Duodenal mucosa (tissue), 2 donors: ENCODE data around the gene TMEM14C.
A peak's percentile ranks its signal among the peaks of the same experiment; 100 is the strongest.
"Not testable (repeated sequence)": the region's sequence is repeated elsewhere in the genome, so short reads cannot be mapped to it uniquely, and the experiment has no call there.

ENCODE experiments used
- H3K27ac ChIP-seq: one replicate; pipeline ENCODE4 v1.7.0; 2013; ENCODE audit warnings: low read depth, low read length
- H3K27me3 ChIP-seq, 2 donors: one replicate each; pipeline ENCODE4 v1.7.0; 2013; ENCODE audit warnings: low read length in 2 of 2, control low read depth in 1 of 2; ENCODE audit not compliant: insufficient read depth in 2 of 2, control insufficient read depth in 1 of 2
- H3K36me3 ChIP-seq, 2 donors: one replicate each; pipeline ENCODE4 v1.7.0; 2013; ENCODE audit warnings: low read length in 2 of 2, control low read depth in 1 of 2; ENCODE audit not compliant: insufficient read depth in 2 of 2, control insufficient read depth in 1 of 2
- H3K4me1 ChIP-seq, 2 donors: one replicate each; pipeline ENCODE4 v1.7.0; 2013; ENCODE audit warnings: low read length in 2 of 2, control low read depth in 1 of 2; ENCODE audit not compliant: insufficient read depth in 2 of 2, control insufficient read depth in 1 of 2
- H3K4me3 ChIP-seq, 2 donors: one replicate each; pipeline ENCODE4 v1.7.0; 2013; ENCODE audit warnings: low read length in 2 of 2, low read depth in 1 of 2
- H3K9ac ChIP-seq, 2 donors: one replicate each; pipeline ENCODE4 v1.7.0; 2013; ENCODE audit warnings: low read length in 2 of 2, low read depth in 1 of 2
- H3K9me3 ChIP-seq, 2 donors: one replicate each; pipeline ENCODE4 v1.7.0; 2013; ENCODE audit warnings: low read length in 2 of 2, control low read depth in 1 of 2; ENCODE audit not compliant: control insufficient read depth in 1 of 2

The TMEM14C gene

DNA sequence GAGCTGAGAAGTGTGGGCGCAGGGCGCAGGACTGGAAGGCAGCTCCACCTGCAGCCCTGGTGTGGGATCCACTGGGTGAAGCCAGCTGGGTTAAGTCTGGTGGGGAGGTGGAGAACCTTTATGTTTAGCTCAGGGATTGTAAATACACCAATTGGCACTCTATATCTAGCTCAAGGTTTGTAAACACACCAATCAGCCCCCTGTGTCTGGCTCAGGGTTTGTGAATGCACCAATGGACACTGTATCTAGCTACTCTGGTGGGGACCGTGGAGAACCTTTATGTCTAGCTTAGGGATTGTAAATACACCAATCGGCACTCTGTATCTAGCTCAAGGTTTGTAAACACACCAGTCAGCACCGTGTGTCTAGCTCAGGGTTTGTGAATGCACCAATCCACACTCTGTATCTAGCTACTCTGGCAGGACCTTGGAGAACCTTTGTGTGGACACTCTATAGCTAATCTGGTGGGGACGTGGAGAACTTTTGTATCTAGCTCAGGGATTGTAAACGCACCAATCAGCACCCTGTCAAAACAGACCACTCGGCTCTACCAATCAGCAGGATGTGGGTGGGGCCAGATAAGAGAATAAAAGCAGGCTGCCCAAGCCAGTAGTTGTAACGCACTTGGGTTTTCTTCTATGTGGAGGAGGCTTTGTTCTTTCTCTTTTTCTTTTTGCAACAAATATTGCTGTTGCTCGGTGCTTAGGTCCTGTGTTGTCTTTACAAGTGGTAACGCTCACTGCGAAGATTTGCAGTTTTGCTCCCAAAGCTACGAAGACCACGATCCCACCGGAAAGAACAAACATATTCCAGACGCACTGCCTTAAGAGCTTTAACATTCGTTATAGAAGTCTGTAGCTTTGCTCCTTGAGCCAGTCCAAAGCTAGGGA is 1.7 kb upstream of the TMEM14C start:
- Histone ChIP-seq H3K4me1 (peaks cover 12 to 25% of the 10 kb centered on the region in 2 donors), H3K27ac (peak overlapping the region; percentile 74), H3K9ac (peak overlapping the region; percentile 58 to 85), H3K4me3 (peak overlapping the region; percentile 64 to 82), H3K9me3 (peaks cover 3 to 14% of the 10 kb centered on the region in 2 donors)
- not testable (repeated sequence) for H3K36me3 ChIP-seq, H3K27me3 ChIP-seq

- Histone ChIP-seq H3K36me3 (peaks cover 7 to 11% of the 10 kb centered on the region in 2 donors), H3K4me3 (peak overlapping the region; percentile 91 to 93), H3K4me1 (peaks cover 12 to 25% of the 10 kb centered on the region in 2 donors), H3K27me3 (no peaks in the 10 kb centered on the region), H3K9ac (peak overlapping the region; percentile 51 to 98), H3K9me3 (peaks cover 3 to 14% of the 10 kb centered on the region in 2 donors), H3K27ac (peak overlapping the region; percentile 74)
Measured at GRCh38 chr6:10721850-10722569, 860 bp upstream of the TMEM14C start.

DNA sequence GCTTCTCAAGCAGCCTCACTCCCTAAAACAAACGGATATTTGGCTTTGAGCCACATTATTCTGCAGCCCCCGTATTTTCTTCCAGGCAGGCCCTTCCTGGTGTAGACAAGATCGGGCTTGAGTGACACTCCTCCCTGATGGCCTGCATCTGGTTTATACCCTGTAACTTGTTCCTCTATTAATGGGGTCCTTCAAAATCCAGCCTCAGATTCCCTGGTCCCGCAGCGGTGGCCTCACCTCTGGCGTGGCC is 375 bp upstream of the TMEM14C start:
- peak overlapping the region; percentile 91 to 93 for H3K4me3 ChIP-seq
- H3K27me3 ChIP-seq, result no peaks in the 10 kb centered on the region
- peak overlapping the region; percentile 51 to 98 for H3K9ac ChIP-seq
- peak overlapping the region; percentile 74 for H3K27ac ChIP-seq
- peaks cover 7 to 11% of the 10 kb centered on the region in 2 donors for H3K36me3 ChIP-seq
- peaks cover 12 to 25% of the 10 kb centered on the region in 2 donors for H3K4me1 ChIP-seq
- peaks cover 3 to 14% of the 10 kb centered on the region in 2 donors for H3K9me3 ChIP-seq

GRCh38 chr6:10723567-10723881 is 654 bp downstream of the TMEM14C start:
- H3K4me3 ChIP-seq, result peak overlapping the region; percentile 91 to 93
- peaks cover 7 to 19% of the 10 kb centered on the region in 2 donors for H3K36me3 ChIP-seq
- H3K27ac ChIP-seq, result no peak overlapping the region
- H3K9me3 ChIP-seq, result peaks cover 0 to 9% of the 10 kb centered on the region in 2 donors
- no peaks in the 10 kb centered on the region for H3K27me3 ChIP-seq
- H3K4me1 ChIP-seq, result peaks cover 12 to 25% of the 10 kb centered on the region in 2 donors
- peak overlapping the region; percentile 93 to 98 for H3K9ac ChIP-seq

DNA sequence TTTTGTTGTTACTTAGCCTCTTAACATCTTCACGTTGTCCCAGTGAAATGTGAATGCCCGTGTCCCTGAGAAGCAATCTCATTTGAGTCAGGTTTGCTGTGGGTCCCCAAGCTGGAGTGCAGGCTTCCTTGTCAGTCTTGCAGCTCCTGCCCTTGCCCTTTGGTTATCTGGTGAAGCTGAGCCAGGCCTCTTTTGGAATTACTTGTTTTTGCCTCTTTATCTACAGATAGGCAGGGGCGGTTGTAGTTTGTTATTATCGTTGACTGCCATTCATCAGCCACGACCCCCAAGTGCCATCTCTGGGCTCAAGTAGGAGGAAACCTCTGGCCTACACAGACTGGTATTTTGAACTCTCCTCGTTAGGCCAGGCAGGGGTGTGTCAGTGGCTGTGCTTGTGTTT is 2.2 kb downstream of the TMEM14C start:
- peaks cover 10 to 25% of the 10 kb centered on the region in 2 donors for H3K36me3 ChIP-seq
- H3K4me3 ChIP-seq, result no peak overlapping the region

GRCh38 chr6:10725716-10726115 is 2.8 kb downstream of the TMEM14C start:
- peaks cover 12 to 25% of the 10 kb centered on the region in 2 donors for H3K4me1 ChIP-seq
- no peak overlapping the region for H3K4me3 ChIP-seq
- no peaks in the 10 kb centered on the region for H3K27me3 ChIP-seq
- H3K9me3 ChIP-seq, result no peaks in the 10 kb centered on the region
- H3K27ac ChIP-seq, result no peak overlapping the region
- H3K36me3 ChIP-seq, result peaks cover 10 to 31% of the 10 kb centered on the region in 2 donors
- no peak overlapping the region for H3K9ac ChIP-seq

More for the DNA sequence above, 2.2 kb downstream of the TMEM14C start:
- Histone ChIP-seq H3K27me3 (no peaks in the 10 kb centered on the region), H3K27ac (no peak overlapping the region), H3K4me1 (peaks cover 12 to 25% of the 10 kb centered on the region in 2 donors), H3K9me3 (no peaks in the 10 kb centered on the region), H3K9ac (no peak overlapping the region)

GRCh38 chr6:10730254-10730653 is 7.4 kb downstream of the TMEM14C start:
- Histone ChIP-seq H3K27me3 (no peaks in the 10 kb centered on the region), H3K27ac (no peak overlapping the region), H3K9ac (no peak overlapping the region), H3K36me3 (peaks cover 15 to 51% of the 10 kb centered on the region in 2 donors), H3K9me3 (no peaks in the 10 kb centered on the region), H3K4me1 (no peaks in the 10 kb centered on the region), H3K4me3 (no peak overlapping the region)

- Histone ChIP-seq H3K4me3 (no peak overlapping the region), H3K9ac (no peak overlapping the region), H3K36me3 (peaks cover 9 to 40% of the 10 kb centered on the region in 2 donors)
Measured at GRCh38 chr6:10733151-10733715, 10.4 kb downstream of the TMEM14C start.

GRCh38 chr6:10733863-10734262 is 11.0 kb downstream of the TMEM14C start:
- no peak overlapping the region for H3K27ac ChIP-seq
- no peaks in the 10 kb centered on the region for H3K4me1 ChIP-seq
- H3K27me3 ChIP-seq, result no peaks in the 10 kb centered on the region
- H3K9ac ChIP-seq, result no peak overlapping the region
- no peak overlapping the region for H3K4me3 ChIP-seq
- no peaks in the 10 kb centered on the region for H3K9me3 ChIP-seq
- peaks cover 6 to 38% of the 10 kb centered on the region in 2 donors for H3K36me3 ChIP-seq

More at GRCh38 chr6:10733151-10733715, 10.4 kb downstream of the TMEM14C start:
- Histone ChIP-seq H3K27ac (no peak overlapping the region), H3K4me1 (no peaks in the 10 kb centered on the region), H3K9me3 (no peaks in the 10 kb centered on the region), H3K27me3 (no peaks in the 10 kb centered on the region)

- no peak overlapping the region for H3K9ac ChIP-seq
- no peaks in the 10 kb centered on the region for H3K27me3 ChIP-seq
- H3K9me3 ChIP-seq, result no peaks in the 10 kb centered on the region
- no peak overlapping the region for H3K27ac ChIP-seq
- H3K36me3 ChIP-seq, result peaks cover 6 to 18% of the 10 kb centered on the region in 2 donors
- no peak overlapping the region for H3K4me3 ChIP-seq
- no peaks in the 10 kb centered on the region for H3K4me1 ChIP-seq
Measured at GRCh38 chr6:10736731-10737130, 13.9 kb downstream of the TMEM14C start.
